Glutamatergic neuron (in vitro differentiated cells): ENCODE results near the gene CCDC66. TPM values are rescaled to one million over a fixed set of nuclear protein-coding genes. Genes with fewer than 3 reads are reported as not detected.

Experiments used
- DNase-seq: peaks from one replicate; pipeline ENCODE4 v3.0.0; 2022
- H3K27ac Mint-ChIP-seq: one replicate; pipeline ENCODE4 v1.8.0; 2020; ENCODE audit warnings: mild to moderate bottlenecking, mixed read lengths, inconsistent platforms; ENCODE audit not compliant: unreplicated experiment
- H3K27me3 Mint-ChIP-seq: one replicate; pipeline ENCODE4 v1.8.0; 2020; ENCODE audit warnings: mild to moderate bottlenecking, moderate library complexity, mixed read lengths, inconsistent platforms; ENCODE audit not compliant: unreplicated experiment
- H3K36me3 Mint-ChIP-seq: one replicate; pipeline ENCODE4 v1.8.0; 2020; ENCODE audit warnings: mild to moderate bottlenecking, mixed read lengths, inconsistent platforms; ENCODE audit not compliant: unreplicated experiment
- H3K4me1 Mint-ChIP-seq: one replicate; pipeline ENCODE4 v1.8.0; 2020; ENCODE audit warnings: mild to moderate bottlenecking, low read depth, mixed read lengths, inconsistent platforms; ENCODE audit not compliant: unreplicated experiment
- H3K4me3 Mint-ChIP-seq: one replicate; pipeline ENCODE4 v1.8.0; 2020; ENCODE audit warnings: mild to moderate bottlenecking, mixed read lengths, inconsistent platforms; ENCODE audit not compliant: unreplicated experiment
- H3K9me3 Mint-ChIP-seq: one replicate; pipeline ENCODE4 v1.8.0; 2020; ENCODE audit warnings: mild to moderate bottlenecking, moderate library complexity, mixed read lengths, inconsistent platforms; ENCODE audit not compliant: unreplicated experiment
- CTCF ChIP-seq: fragments of 200-600 bp; sonication (generic); IDR thresholded peaks from one replicate; pipeline ENCODE4 v1.5.0; 2021; ENCODE audit not compliant: partially characterized antibody, unreplicated experiment
- total RNA-seq: library from RNA; stranded (reverse); fragmentation: NEBNext Ultra II Directional; extraction: Animal tissue kit (Norgen Biotek cat#: 25700); gene quantifications from one replicate; pipeline ENCODE4 v1.2.1, GENCODE V29; 2021; ENCODE audit not compliant: unreplicated experiment

The CCDC66 gene
- total RNA-seq, 1 donor from 2014 or later = 23.8 TPM

- no peak for TF ChIP-seq CTCF
- Mint-ChIP-seq H3K36me3 (peaks cover 10% of the 10 kb centered on the region), H3K4me3 (no peak overlapping the region), H3K27ac (no peak overlapping the region), H3K4me1 (no peaks in the 10 kb centered on the region), H3K27me3 (peaks cover 2% of the 10 kb centered on the region), H3K9me3 (no peaks in the 10 kb centered on the region)
- no peak for DNase-seq
Measured at GRCh38 chr3:56655709-56656108, 98.7 kb downstream of the CCDC66 start.

GRCh38 chr3:56664823-56665222, 107.8 kb downstream of the CCDC66 start:
- no peak for DNase-seq
- TF ChIP-seq CTCF = no peak
- no peak overlapping the region for H3K4me3 Mint-ChIP-seq
- no peak overlapping the region for H3K27ac Mint-ChIP-seq
- no peaks in the 10 kb centered on the region for H3K4me1 Mint-ChIP-seq
- H3K27me3 Mint-ChIP-seq = no peaks in the 10 kb centered on the region
- no peaks in the 10 kb centered on the region for H3K36me3 Mint-ChIP-seq
- no peaks in the 10 kb centered on the region for H3K9me3 Mint-ChIP-seq

- no peak for DNase-seq
- Mint-ChIP-seq H3K27me3 (no peaks in the 10 kb centered on the region), H3K4me3 (no peak overlapping the region), H3K36me3 (no peaks in the 10 kb centered on the region), H3K4me1 (no peaks in the 10 kb centered on the region), H3K9me3 (no peaks in the 10 kb centered on the region), H3K27ac (peak overlapping the region; percentile 8)
- no peak for TF ChIP-seq CTCF
Measured at GRCh38 chr3:56667973-56668579, 111.1 kb downstream of the CCDC66 start.

Other genes starting within 250 kb of the CCDC66 start
- 48.3 TPM for gene ERC2, start 88.7 kb upstream of the CCDC66 start, total RNA-seq
- 45.6 TPM for gene TASOR, start 126.1 kb downstream of the CCDC66 start, total RNA-seq
- 10.8 TPM for gene ARHGEF3, start 244.8 kb downstream of the CCDC66 start, total RNA-seq